Fibroblast of skin of scalp (primary cell): ENCODE measurements around the gene RSBN1.
"Not testable (repeated sequence)": the region's sequence is repeated elsewhere in the genome, so short reads cannot be mapped to it uniquely, and the experiment has no call there.

Experiments
- DNase-seq: peaks from one replicate; pipeline ENCODE4 v3.0.0-alpha.2; 2013

RSBN1 gene

GRCh38 chr1:113742515-113742914 is 69.8 kb downstream of the RSBN1 start:
- DNase-seq, result no peak

GRCh38 chr1:113734357-113735055 is 77.8 kb downstream of the RSBN1 start:
- no peak for DNase-seq

- no peak for DNase-seq
Observed at GRCh38 chr1:113732802-113733201, 79.5 kb downstream of the RSBN1 start.

GRCh38 chr1:113721010-113721409 is 91.3 kb downstream of the RSBN1 start:
- no peak for DNase-seq

GRCh38 chr1:113718621-113719020 is 93.7 kb downstream of the RSBN1 start:
- DNase-seq, result not testable (repeated sequence)

GRCh38 chr1:113717506-113717905 is 94.8 kb downstream of the RSBN1 start:
- DNase-seq, result not testable (repeated sequence)

GRCh38 chr1:113714606-113715269 is 97.5 kb downstream of the RSBN1 start:
- DNase-seq, result no peak
